ENCODE data around the gene BANK1. TPM values are rescaled to one million over a fixed set of nuclear protein-coding genes. Genes with fewer than 3 reads are reported as not detected.

BANK1 gene
- total RNA-seq, 1 experiment from 2014 or later, result 1.1 TPM

- H3K27me3 ChIP-seq (ENCODE audit: insufficient read depth, low read length), result no peaks in the 10 kb centered on the region
- no peak for DNase-seq
Measured at GRCh38 chr4:101823864-101824263, 33.3 kb downstream of the BANK1 start.

More at GRCh38 chr4:101823864-101824263, 33.3 kb downstream of the BANK1 start:
- no peaks in the 10 kb centered on the region for H3K27me3 Mint-ChIP-seq (ENCODE audit: low read depth)
- Histone ChIP-seq H2BK15ac (ENCODE audit: low read depth, low read length) (no peak overlapping the region), H3K9ac (ENCODE audit: extremely low read depth, insufficient read length, low read length) (no peak overlapping the region), H3K9me3 (ENCODE audit: control insufficient read depth, low read depth, low read length) (no peaks in the 10 kb centered on the region), H2BK120ac (ENCODE audit: low read depth, low read length, poor library complexity, severe bottlenecking) (no peak overlapping the region), H4K5ac (ENCODE audit: insufficient read length, low read depth, low read length) (no peak overlapping the region), H3T11ph (ENCODE audit: low read length) (no peak overlapping the region), H2BK5ac (ENCODE audit: insufficient read length, low read length) (no peak overlapping the region), H4K20me1 (ENCODE audit: control insufficient read depth, insufficient read depth, insufficient read length) (no peaks in the 10 kb centered on the region), H2AK5ac (ENCODE audit: insufficient read length, low read length) (no peak overlapping the region), H3K4me2 (ENCODE audit: insufficient read depth, insufficient read length, low read length) (no peak overlapping the region), H2BK20ac (ENCODE audit: low read depth, low read length, poor library complexity, severe bottlenecking) (no peak overlapping the region), H2AFZ (ENCODE audit: low read length) (no peak overlapping the region), H4K8ac (replicated peaks; ENCODE audit: insufficient read length, low read depth, low read length) (no peak overlapping the region), H3K23ac (ENCODE audit: insufficient read length, low read depth, low read length) (no peak overlapping the region), H3K4ac (ENCODE audit: low read depth, low read length) (no peak overlapping the region), H3K79me1 (ENCODE audit: insufficient read depth, low read depth, low read length, poor library complexity, severe bottlenecking) (no peaks in the 10 kb centered on the region), H3K14ac (ENCODE audit: insufficient read depth, low read length) (no peak overlapping the region), H3K23me2 (ENCODE audit: insufficient read length, low read depth, low read length, poor library complexity, severe bottlenecking) (no peaks in the 10 kb centered on the region), H3K79me2 (ENCODE audit: insufficient read depth, low read length) (no peaks in the 10 kb centered on the region), H4K91ac (ENCODE audit: insufficient read length, low read depth, low read length) (no peak overlapping the region), H3K27ac (ENCODE audit: insufficient read length, low read depth, low read length) (no peak overlapping the region), H3K18ac (ENCODE audit: insufficient read length, low read depth, low read length) (no peak overlapping the region), H3K4me1 (ENCODE audit: insufficient read depth, low read length) (no peaks in the 10 kb centered on the region), H3K56ac (ENCODE audit: insufficient read length, low read depth, low read length) (no peak overlapping the region), H2BK12ac (ENCODE audit: insufficient read length, low read depth, low read length) (no peak overlapping the region)
- H3K4me3 Mint-ChIP-seq, result no peak overlapping the region
- no peaks in the 10 kb centered on the region for H3K36me3 Mint-ChIP-seq (ENCODE audit: insufficient read depth in 1 of 3, low read depth in 3 of 3)
- H3K4me1 Mint-ChIP-seq, result no peaks in the 10 kb centered on the region
- H3K27ac Mint-ChIP-seq, result no peak overlapping the region
- no peak for TF ChIP-seq CTCF (conservative IDR thresholded peaks at IDR 0.05)
- WGBS (ENCODE audit: extremely low coverage, insufficient read length, low lambda C conversion rate), result no CpG with 5 or more reads among the region's 2 CpGs
- H3K9me3 Mint-ChIP-seq, result peaks cover 3 to 8% of the 10 kb centered on the region in 2 experiments

All from H9 (cell line).